ENCODE data around the gene TH.
"Not testable (repeated sequence)": the region's sequence is repeated elsewhere in the genome, so short reads cannot be mapped to it uniquely, and the experiment has no call there.

TH gene

DNA sequence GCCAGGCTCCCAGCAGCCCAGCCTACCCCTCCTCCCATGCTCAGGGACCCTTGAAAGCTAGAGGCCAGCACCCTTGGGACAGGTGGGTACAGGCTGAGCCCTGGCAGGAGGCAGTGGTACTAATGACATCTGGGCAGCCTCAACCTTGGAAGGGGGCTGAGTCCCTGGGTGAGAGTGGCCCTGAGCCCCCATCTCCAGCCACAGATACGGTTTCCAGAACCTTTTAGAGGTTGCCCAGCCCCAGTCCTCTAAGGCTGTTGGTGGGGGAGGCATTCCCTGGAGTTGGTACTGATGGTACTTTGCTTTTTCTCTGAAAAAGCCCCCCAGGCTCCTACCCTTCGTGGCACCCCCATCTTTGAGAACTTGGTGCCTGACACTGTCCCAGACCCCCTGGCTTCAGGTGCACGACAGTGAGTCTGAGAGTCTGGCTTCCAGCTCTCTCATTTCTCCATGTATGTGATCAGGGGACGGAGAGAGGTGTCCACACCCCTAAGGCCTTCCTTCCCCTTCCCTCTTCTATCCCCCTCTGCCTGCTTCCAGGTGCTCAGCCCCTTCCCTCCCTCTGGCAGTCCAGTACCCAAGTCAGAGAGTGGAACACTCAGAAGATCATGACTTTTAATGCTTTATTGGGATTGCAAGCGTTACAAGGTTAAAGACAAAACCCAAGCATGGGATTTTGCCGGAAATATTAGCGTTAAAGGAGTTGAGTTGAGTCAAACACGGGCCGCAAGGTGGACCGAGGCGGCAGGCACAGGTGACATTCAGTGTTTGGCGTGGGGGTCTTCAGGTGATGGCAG, 42.9 kb downstream of the TH start:
- H3K4me1 ChIP-seq (ENCODE audit: control insufficient read depth in 1 of 2, insufficient read depth in 2 of 2, low read length in 2 of 2) = no peaks in the 10 kb centered on the region
- H3K4me3 ChIP-seq (ENCODE audit: low read depth in 1 of 2, low read length in 2 of 2) = no peak overlapping the region
- peaks cover 0 to 15% of the 10 kb centered on the region in 2 donors for H3K27me3 ChIP-seq (ENCODE audit: control insufficient read depth in 1 of 2, insufficient read depth in 2 of 2, low read length in 2 of 2)
- no peak overlapping the region for H3K9ac ChIP-seq (ENCODE audit: low read depth in 1 of 2, low read length in 2 of 2)
- H3K36me3 ChIP-seq (ENCODE audit: control insufficient read depth in 1 of 2, insufficient read depth in 2 of 2, low read length in 2 of 2) = no peaks in the 10 kb centered on the region
- H3K27ac ChIP-seq (ENCODE audit: low read depth, low read length) = no peak overlapping the region
- H3K9me3 ChIP-seq (ENCODE audit: control insufficient read depth in 1 of 2, low read length in 2 of 2) = no peaks in the 10 kb centered on the region

DNA sequence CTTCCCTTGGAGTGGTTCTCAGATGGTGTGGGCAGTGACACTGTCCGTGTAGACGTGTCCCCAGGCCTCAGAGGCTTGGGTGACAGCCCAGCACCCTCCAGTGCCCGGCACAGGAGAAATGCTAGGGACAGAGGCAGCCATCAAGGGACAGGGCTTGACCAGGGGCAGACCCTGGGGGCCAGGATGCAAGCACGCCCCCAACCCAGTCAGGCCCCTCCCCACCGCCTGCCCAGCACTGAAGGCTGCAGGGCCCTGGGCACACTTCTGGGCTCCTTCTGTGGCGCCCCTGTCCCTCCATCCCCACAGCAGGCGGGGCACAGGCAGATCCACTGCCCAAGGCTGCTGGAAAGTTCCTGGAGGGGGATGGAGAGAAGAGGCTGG, 43.5 kb downstream of the TH start:
- no peak overlapping the region for H3K27ac ChIP-seq (ENCODE audit: low read depth, low read length)
- H3K27me3 ChIP-seq (ENCODE audit: control insufficient read depth in 1 of 2, insufficient read depth in 2 of 2, low read length in 2 of 2) = peaks cover 0 to 9% of the 10 kb centered on the region in 2 donors
- no peaks in the 10 kb centered on the region for H3K9me3 ChIP-seq (ENCODE audit: control insufficient read depth in 1 of 2, low read length in 2 of 2)

DNA sequence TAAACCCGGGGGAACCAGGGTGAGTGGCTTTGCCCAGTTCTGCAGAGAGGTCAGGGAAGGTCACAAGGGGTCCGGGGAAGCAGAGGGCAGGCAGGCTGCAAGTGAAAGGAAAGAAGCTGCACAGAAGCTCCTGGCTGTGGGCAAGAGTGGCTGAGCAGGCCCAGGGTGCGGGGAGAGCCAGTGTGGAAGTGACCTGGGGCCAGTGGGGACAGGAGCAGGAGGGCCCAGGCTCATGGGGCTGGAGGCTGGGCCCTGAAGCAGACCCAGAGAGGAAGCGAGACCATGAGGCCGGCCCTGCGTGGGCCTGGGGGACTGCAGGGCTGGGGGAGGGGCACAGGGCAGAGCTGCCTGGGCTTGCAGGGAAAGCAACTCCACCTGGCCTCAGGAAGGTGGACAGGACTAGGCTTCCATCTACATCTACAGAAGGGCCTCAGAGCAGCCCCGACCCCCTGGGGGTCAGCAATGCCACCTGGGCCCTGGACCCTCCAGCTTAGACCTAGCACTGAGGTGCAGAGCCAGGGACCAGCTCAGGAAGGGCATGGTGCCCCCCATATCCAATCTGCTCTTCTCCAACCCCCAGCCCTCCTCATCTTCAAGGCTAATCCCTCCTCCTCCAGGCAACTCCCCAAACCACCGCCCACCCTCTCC, 44.0 kb downstream of the TH start:
- peaks cover 0 to 8% of the 10 kb centered on the region in 2 donors for H3K27me3 ChIP-seq (ENCODE audit: control insufficient read depth in 1 of 2, insufficient read depth in 2 of 2, low read length in 2 of 2)
- no peaks in the 10 kb centered on the region for H3K4me1 ChIP-seq (ENCODE audit: control insufficient read depth in 1 of 2, insufficient read depth in 2 of 2, low read length in 2 of 2)

More for the DNA sequence above, 43.5 kb downstream of the TH start:
- no peak overlapping the region for H3K9ac ChIP-seq (ENCODE audit: low read depth in 1 of 2, low read length in 2 of 2)
- no peak overlapping the region for H3K4me3 ChIP-seq (ENCODE audit: low read depth in 1 of 2, low read length in 2 of 2)
- no peaks in the 10 kb centered on the region for H3K36me3 ChIP-seq (ENCODE audit: control insufficient read depth in 1 of 2, insufficient read depth in 2 of 2, low read length in 2 of 2)
- H3K4me1 ChIP-seq (ENCODE audit: control insufficient read depth in 1 of 2, insufficient read depth in 2 of 2, low read length in 2 of 2) = no peaks in the 10 kb centered on the region

DNA sequence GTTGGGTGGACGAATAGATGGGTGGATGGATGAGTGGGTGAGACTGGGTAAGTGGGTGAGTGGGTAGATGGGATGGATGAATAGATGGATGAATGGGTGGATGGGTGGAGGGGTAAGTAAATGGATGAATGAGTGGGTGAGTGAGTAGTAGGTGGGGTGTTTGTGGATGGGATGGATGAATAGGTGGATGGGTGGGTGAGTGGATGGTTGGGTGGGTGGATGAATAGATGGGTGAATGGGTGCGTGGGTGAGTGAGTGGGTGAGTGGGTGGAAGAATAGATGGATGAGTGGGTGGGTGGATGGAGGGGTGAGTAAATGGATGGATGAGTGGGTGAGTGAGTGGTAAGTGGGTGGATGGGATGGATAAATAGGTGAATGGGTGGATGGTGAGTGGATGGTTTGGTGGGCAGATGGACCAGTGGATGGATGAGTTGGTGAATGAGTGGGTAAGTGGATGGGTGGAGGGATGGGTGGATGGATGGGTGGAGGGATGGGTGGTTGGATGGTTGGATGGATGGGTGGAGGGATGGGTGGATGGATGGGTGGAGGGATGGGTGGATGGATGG, 45.0 kb downstream of the TH start:
- no peaks in the 10 kb centered on the region for H3K4me1 ChIP-seq (ENCODE audit: control insufficient read depth in 1 of 2, insufficient read depth in 2 of 2, low read length in 2 of 2)
- H3K4me3 ChIP-seq (ENCODE audit: low read depth in 1 of 2, low read length in 2 of 2) = no peak overlapping the region
- H3K9ac ChIP-seq (ENCODE audit: low read depth in 1 of 2, low read length in 2 of 2) = no peak overlapping the region
- peaks cover 5 to 6% of the 10 kb centered on the region in 2 donors for H3K27me3 ChIP-seq (ENCODE audit: control insufficient read depth in 1 of 2, insufficient read depth in 2 of 2, low read length in 2 of 2)
- H3K9me3 ChIP-seq (ENCODE audit: control insufficient read depth in 1 of 2, low read length in 2 of 2) = no peaks in the 10 kb centered on the region
- H3K36me3 ChIP-seq (ENCODE audit: control insufficient read depth in 1 of 2, insufficient read depth in 2 of 2, low read length in 2 of 2) = no peaks in the 10 kb centered on the region
- H3K27ac ChIP-seq (ENCODE audit: low read depth, low read length) = no peak overlapping the region

More for the DNA sequence above, 44.0 kb downstream of the TH start:
- H3K9ac ChIP-seq (ENCODE audit: low read depth in 1 of 2, low read length in 2 of 2) = no peak overlapping the region
- no peak overlapping the region for H3K4me3 ChIP-seq (ENCODE audit: low read depth in 1 of 2, low read length in 2 of 2)
- H3K36me3 ChIP-seq (ENCODE audit: control insufficient read depth in 1 of 2, insufficient read depth in 2 of 2, low read length in 2 of 2) = no peaks in the 10 kb centered on the region
- no peak overlapping the region for H3K27ac ChIP-seq (ENCODE audit: low read depth, low read length)
- no peaks in the 10 kb centered on the region for H3K9me3 ChIP-seq (ENCODE audit: control insufficient read depth in 1 of 2, low read length in 2 of 2)

DNA sequence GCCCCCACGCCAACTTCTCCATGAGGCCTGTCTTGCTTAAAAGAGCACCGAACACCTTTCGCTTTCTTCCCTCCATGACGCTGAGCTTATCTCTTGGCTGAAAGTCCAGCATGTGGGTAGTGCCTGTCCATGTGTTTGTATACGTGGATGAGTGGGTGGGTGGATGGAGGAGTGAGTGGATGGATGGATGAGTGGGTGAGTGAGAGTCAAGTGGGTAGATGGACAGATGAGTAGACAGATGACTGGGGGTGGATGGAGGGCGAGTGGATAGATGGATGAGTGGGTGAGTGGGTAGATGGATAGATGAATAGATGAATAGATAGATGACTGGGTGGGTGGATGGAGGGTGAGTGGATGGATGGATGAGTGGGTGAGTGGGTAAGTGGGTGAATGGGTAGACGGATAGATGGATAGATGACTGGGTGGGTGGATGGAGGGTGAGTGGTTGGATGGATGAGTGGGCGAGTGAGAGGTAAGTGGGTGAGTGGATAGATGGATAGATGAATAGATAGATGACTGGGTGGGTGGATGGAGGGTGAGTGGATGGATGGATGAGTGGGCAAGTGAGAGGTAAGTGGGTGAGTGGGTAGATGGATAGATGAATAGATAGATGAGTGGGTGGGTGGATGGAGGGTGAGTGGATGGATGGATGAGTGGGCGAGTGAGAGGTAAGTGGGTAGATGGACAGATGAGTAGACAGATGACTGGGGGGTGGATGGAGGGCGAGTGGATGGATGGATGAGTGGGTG, 46.7 kb downstream of the TH start:
- not testable (repeated sequence) for H3K9ac ChIP-seq (ENCODE audit: low read depth in 1 of 2, low read length in 2 of 2); H3K4me1 ChIP-seq (ENCODE audit: control insufficient read depth in 1 of 2, insufficient read depth in 2 of 2, low read length in 2 of 2); H3K9me3 ChIP-seq (ENCODE audit: control insufficient read depth in 1 of 2, low read length in 2 of 2); H3K36me3 ChIP-seq (ENCODE audit: control insufficient read depth in 1 of 2, insufficient read depth in 2 of 2, low read length in 2 of 2); H3K4me3 ChIP-seq (ENCODE audit: low read depth in 1 of 2, low read length in 2 of 2); H3K27ac ChIP-seq (ENCODE audit: low read depth, low read length)
- peaks cover 8 to 10% of the 10 kb centered on the region in 2 donors for H3K27me3 ChIP-seq (ENCODE audit: control insufficient read depth in 1 of 2, insufficient read depth in 2 of 2, low read length in 2 of 2)

DNA sequence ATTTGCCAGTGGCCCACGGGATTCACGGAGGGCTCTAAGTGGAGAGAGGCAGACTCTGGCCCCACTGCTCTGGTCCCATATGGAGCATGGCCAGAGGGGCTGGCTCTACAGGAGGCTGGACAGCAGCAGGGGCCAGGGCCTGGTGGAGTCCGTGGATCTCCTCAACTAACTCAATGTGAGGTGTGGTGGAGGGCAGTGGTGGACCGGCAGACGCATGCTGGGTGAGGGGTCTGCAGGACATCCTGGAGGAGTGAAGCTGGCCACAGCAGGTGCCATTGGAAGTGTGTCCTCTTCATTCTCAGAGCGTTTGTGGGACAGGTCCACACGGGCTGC, 48.0 kb downstream of the TH start:
- no peaks in the 10 kb centered on the region for H3K4me1 ChIP-seq (ENCODE audit: control insufficient read depth in 1 of 2, insufficient read depth in 2 of 2, low read length in 2 of 2)
- H3K4me3 ChIP-seq (ENCODE audit: low read depth in 1 of 2, low read length in 2 of 2) = no peak overlapping the region
- no peaks in the 10 kb centered on the region for H3K36me3 ChIP-seq (ENCODE audit: control insufficient read depth in 1 of 2, insufficient read depth in 2 of 2, low read length in 2 of 2)
- peaks cover 8 to 15% of the 10 kb centered on the region in 2 donors for H3K27me3 ChIP-seq (ENCODE audit: control insufficient read depth in 1 of 2, insufficient read depth in 2 of 2, low read length in 2 of 2)
- H3K9ac ChIP-seq (ENCODE audit: low read depth in 1 of 2, low read length in 2 of 2) = no peak overlapping the region
- H3K27ac ChIP-seq (ENCODE audit: low read depth, low read length) = no peak overlapping the region
- H3K9me3 ChIP-seq (ENCODE audit: control insufficient read depth in 1 of 2, low read length in 2 of 2) = no peaks in the 10 kb centered on the region

DNA sequence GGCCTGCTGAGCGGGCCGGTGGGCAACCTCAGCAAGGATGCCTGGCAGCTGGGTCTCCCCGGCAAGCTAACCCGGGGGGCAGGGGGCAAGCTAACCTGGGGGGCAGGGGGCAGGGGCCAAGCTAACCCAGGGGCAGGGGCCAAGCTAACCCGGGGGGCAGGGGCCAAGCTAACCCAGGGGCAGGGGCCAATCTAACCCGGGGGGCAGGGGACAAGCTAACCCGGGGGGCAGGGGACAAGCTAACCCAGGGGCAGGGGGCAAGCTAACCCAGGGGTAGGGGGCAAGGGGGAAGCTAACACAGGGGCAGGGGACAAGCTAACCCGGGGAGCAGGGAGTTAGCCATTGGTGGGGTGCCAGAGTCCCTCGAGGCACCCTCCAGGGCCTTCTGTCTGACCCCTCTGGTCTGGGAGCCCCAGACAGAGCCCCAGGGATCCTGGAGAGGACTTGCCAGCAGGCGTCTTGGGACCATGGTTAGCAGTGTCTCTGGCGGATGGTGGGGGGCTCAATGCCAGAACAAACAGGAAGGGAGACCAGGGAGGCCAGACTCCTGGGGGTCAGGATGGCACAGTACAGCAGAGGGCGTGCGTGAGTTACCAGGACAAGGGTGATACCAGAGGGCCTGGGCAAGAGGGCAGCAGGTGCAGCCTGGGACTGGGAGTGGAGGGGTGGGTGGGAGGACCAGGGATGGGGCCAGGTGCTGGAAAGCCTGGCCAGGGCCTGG, 48.5 kb downstream of the TH start:
- Histone ChIP-seq H3K4me1 (ENCODE audit: control insufficient read depth in 1 of 2, insufficient read depth in 2 of 2, low read length in 2 of 2) (no peaks in the 10 kb centered on the region), H3K9ac (ENCODE audit: low read depth in 1 of 2, low read length in 2 of 2) (no peak overlapping the region), H3K27me3 (ENCODE audit: control insufficient read depth in 1 of 2, insufficient read depth in 2 of 2, low read length in 2 of 2) (peaks cover 8 to 17% of the 10 kb centered on the region in 2 donors), H3K27ac (ENCODE audit: low read depth, low read length) (no peak overlapping the region), H3K9me3 (ENCODE audit: control insufficient read depth in 1 of 2, low read length in 2 of 2) (no peaks in the 10 kb centered on the region), H3K36me3 (ENCODE audit: control insufficient read depth in 1 of 2, insufficient read depth in 2 of 2, low read length in 2 of 2) (no peaks in the 10 kb centered on the region), H3K4me3 (ENCODE audit: low read depth in 1 of 2, low read length in 2 of 2) (no peak overlapping the region)

DNA sequence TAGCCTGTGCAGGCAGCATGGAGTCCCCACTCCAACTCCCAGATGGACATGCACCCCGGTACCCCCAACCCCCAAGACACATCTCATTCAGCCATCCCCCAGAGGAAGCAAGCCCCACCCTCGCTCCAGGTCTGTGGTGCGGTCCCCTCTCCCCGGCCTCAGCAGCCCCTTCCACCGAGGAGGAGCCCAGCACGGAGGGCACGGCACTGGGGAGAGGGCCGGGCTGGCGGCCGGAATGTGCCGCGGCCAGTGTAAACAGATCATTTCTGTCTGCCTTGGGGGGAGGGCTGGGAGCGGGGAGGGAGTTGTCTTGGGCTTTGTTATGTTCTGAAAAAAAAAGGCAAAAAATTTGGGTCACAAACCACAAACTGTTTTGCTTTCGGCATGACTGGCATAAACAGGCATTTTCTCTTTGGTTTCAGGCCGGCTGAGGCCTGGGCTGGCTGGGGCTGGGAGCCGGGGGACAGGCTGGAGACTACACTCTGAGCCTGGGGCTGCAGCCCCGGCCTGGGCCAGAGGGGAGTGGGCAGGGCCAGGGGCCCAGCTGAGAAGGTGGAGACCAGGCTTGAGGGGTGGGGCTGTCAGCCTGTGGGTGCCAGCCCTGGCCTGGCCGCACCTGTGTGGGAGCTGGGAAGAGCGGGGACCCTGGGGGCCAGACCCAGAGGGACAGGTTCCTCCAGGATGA, 49.3 kb downstream of the TH start:
- Histone ChIP-seq H3K9ac (ENCODE audit: low read depth in 1 of 2, low read length in 2 of 2) (no peak overlapping the region), H3K36me3 (ENCODE audit: control insufficient read depth in 1 of 2, insufficient read depth in 2 of 2, low read length in 2 of 2) (no peaks in the 10 kb centered on the region), H3K9me3 (ENCODE audit: control insufficient read depth in 1 of 2, low read length in 2 of 2) (no peaks in the 10 kb centered on the region), H3K4me1 (ENCODE audit: control insufficient read depth in 1 of 2, insufficient read depth in 2 of 2, low read length in 2 of 2) (no peaks in the 10 kb centered on the region), H3K27ac (ENCODE audit: low read depth, low read length) (no peak overlapping the region), H3K27me3 (ENCODE audit: control insufficient read depth in 1 of 2, insufficient read depth in 2 of 2, low read length in 2 of 2) (peaks cover 8 to 17% of the 10 kb centered on the region in 2 donors), H3K4me3 (ENCODE audit: low read depth in 1 of 2, low read length in 2 of 2) (no peak overlapping the region)

DNA sequence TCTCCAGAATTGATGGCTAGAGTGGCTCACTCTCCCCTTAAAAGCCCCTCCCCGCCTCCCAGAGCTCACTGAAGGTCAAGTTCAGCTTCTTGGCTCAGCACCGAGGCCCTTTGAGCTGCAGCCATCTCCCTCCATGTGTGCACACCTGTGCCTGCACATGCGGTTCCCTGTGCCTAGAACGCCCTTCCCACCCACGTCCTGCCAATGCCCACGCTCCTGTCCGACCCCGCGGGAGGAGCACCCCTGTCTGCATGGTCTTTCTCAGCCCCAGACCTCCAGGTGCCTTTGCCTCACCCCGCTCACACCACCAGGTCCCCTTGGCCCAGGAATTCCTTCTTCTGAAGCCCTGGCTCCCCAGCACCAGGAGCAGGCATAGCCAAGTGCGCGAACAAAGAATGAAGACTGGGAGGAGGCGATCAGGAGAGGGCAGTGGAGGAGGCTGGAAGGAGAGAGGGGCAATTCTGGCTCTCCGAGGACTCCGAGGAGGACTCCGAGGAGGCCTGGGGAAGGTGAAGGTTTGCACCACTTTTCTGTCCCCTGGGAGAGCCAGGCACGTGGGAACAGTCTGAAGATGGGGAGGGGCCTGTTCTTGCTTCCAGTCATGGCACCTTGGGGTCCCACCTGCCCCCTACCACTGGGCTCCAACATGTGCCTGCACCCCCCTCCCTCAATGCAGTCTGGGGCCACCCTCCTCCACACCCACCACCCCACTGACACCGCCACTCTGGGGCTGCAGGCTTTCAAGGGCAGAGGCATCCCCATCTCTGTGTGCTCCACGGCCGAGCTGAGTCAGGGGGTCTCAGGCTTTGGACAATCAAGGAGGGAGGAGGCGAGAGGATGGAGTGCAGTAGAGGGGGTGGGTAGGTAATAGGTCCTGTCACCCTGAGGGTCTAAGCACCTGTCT, 50.1 kb downstream of the TH start:
- H3K4me1 ChIP-seq (ENCODE audit: control insufficient read depth in 1 of 2, insufficient read depth in 2 of 2, low read length in 2 of 2) = no peaks in the 10 kb centered on the region
- no peaks in the 10 kb centered on the region for H3K36me3 ChIP-seq (ENCODE audit: control insufficient read depth in 1 of 2, insufficient read depth in 2 of 2, low read length in 2 of 2)
- no peak overlapping the region for H3K27ac ChIP-seq (ENCODE audit: low read depth, low read length)
- peaks cover 8 to 17% of the 10 kb centered on the region in 2 donors for H3K27me3 ChIP-seq (ENCODE audit: control insufficient read depth in 1 of 2, insufficient read depth in 2 of 2, low read length in 2 of 2)
- H3K4me3 ChIP-seq (ENCODE audit: low read depth in 1 of 2, low read length in 2 of 2) = no peak overlapping the region
- H3K9ac ChIP-seq (ENCODE audit: low read depth in 1 of 2, low read length in 2 of 2) = no peak overlapping the region
- H3K9me3 ChIP-seq (ENCODE audit: control insufficient read depth in 1 of 2, low read length in 2 of 2) = no peaks in the 10 kb centered on the region
